ENCODE results near the gene POMGNT1.

POMGNT1 gene

DNA sequence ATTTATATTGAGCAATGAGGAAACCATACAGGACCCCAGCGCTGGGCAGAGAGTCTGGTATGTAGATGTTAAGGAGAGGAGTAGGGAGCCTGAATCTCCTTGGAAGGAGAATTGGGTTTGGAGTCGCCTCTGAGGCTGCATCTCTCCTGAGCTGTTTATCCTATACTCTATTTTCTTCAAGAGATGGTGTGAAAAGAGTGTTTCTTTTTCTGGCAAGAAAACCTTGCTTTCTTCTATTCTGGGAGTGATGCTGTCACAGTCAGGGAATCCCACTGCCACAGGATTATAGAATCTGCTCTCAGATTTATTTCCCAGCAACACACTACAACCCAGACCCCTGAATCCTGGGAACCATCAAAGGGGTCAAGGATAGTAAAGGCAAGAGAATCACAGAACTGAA, 8.2 kb upstream of the POMGNT1 start:
- DNase-seq, result no peak

- no peak for DNase-seq
These were observed 7.6 kb upstream of the POMGNT1 start for GRCh38 chr1:46205791-46206190.

DNA sequence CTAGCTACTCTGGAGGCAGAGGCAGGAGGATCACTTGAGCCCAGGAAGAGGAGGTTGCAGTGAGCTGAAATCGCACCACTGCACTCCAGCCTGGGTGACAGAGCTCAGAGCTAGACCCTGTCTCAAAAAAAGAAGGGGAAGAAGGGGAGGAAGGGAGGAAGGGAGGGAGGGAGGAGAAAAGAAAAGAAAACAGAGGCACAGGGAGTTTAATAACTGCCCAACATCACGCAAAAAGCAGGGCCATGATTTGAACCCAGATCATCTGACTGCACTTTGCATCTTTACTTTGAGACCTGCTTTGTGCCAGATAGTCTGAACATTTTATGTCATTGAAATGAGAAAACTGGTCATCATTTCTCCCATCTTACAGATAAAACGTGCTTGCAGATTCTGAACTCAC, 6.9 kb upstream of the POMGNT1 start:
- no peak for DNase-seq

DNA sequence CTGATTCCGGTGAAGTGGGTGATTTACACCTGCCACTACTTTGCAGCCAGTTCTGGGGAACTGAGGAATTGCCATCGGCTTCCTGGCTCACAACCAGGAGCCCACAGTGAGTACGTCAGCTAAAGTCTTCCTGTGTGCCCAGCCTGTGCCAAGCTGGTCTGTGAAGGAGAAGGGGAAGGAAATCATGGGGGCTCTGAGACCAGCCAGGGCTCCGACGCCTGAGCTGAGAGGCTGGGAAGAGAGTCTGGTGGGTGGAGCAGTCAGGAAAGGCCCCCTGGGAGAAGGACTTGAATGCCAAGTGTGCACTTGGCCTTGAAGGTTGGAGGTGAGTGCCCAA, 6.1 kb upstream of the POMGNT1 start:
- DNase-seq, result no peak

DNA sequence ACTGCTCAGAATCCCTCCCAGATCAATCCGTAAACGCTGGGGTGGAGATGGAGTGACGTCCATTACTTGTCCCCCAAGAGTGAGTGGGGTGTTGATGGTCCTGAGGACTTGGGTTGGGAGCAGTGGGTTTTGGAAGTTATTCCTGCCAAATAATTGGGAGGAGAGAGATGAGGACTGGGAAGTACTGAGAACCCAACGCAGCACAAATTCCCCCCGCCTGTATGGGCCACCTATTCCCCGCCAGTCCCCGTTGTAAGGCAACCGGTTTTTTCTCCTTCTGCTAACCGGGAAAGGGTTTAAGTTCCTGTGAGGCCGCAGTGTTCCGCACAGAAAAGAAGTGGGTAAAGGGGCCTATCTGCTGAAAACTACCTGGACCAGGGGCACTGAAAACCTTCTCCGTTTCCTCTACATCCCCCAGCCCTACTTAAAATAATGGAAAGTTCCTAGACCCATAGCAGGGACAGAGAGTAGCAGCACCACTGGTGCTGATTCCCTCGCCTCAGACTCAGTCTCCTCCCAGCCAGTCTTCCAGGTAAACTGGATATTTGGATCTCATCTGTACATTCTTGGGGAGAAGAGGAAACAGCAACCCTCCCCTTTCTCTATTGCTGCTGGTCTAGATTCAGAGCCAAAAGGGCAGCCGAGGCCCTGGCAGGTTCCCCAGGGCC, 5.6 kb upstream of the POMGNT1 start:
- DNase-seq, result no peak

- DNase-seq, result peak; percentile 9
These were observed 1.1 kb upstream of the POMGNT1 start for GRCh38 chr1:46199233-46199749.

DNA sequence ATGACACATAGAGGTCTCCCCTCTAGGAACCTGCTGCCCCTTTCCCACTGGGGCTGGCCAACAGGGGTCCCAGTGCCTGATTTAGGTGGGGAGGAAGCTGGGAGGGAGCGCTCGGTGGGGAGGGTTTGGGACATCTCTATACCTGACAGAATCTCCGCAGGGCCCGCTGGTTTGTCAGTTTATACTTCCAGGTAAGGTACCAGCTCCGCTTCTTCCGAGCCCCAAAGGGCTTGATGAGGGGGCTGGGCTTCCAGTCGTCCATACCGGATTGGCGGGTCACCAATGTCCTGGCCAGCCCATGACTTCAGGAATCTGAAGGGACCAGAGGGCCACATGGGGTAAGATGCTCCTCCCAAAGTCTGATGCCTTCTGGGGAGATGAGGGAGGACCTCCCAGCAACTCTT, 672 bp downstream of the POMGNT1 start:
- DNase-seq, result no peak

DNA sequence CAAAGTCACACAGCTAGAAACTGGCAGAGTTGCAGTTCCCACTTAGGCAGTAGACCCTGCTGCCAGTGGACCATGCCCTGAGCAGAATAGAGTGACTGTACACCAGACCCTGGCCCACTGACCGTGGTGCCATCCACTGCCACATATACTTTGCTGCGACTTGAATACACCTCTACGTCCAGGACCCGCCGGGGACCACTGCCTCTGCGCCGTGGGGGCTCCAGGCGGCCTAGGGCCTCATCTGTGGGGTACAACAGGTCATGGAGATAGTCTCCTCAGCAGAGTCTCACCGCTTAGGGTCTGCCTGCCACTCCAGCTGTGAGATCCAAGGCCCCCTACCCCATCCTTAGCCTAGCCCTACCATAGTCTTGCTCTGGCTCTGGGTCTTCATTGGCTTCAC, 1.6 kb downstream of the POMGNT1 start:
- DNase-seq, result no peak

GRCh38 chr1:46194641-46195193, 3.5 kb downstream of the POMGNT1 start:
- no peak for DNase-seq

DNA sequence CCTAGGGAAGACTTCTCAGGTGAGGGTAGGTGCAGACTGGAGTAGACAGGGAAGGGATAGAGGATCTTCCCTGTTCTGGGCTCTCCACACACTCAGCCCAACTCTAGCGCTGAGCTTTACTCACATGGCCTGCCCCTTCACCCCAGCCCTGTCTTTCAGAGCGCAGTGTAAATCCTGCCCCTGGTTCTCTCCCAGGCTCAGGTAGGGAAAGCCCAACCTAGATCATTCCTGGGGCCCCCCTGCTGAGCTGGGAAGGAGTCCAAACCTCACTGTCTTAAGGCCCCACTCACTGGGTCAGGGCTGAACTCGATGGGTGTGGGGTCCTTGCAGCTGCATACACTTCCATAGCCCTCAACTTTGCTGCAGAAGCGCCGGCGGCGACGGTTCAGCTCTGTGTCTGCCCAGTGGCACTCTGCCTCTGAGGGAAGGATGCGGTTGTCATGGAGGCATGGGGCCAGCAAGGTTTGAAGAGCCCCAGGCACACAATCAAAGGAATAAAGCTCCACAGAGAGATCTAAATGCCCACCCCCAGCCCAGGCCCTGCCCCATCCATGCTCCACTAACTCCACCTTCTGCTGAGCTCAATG, 4.2 kb downstream of the POMGNT1 start:
- DNase-seq, result no peak

GRCh38 chr1:46193285-46193684, 4.9 kb downstream of the POMGNT1 start:
- no peak for DNase-seq

DNA sequence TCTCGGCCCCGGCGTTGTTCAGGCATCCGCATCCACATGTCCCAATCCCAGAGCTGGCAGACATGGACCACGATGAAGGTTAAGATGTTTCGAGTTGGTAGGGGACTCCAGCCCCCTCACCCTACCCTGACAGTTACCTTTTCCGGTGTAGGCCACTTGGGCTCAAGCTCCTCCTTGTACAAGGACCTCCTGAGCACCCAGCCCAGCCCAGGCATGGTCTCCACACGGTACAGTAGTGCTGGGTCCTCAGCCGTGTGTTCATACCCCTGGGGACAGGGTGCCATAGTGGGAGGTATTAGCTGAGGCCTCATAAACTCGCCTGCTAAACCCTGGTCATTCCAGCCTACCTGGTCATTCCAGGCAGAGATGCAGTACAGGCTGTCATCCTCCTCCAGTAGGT, 6.1 kb downstream of the POMGNT1 start:
- no peak for DNase-seq

GRCh38 chr1:46191033-46191701, 7.1 kb downstream of the POMGNT1 start:
- no peak for DNase-seq

GRCh38 chr1:46190539-46190938, 7.7 kb downstream of the POMGNT1 start:
- no peak for DNase-seq

- no peak for DNase-seq
These were observed 9.8 kb downstream of the POMGNT1 start for GRCh38 chr1:46188295-46189030.

DNA sequence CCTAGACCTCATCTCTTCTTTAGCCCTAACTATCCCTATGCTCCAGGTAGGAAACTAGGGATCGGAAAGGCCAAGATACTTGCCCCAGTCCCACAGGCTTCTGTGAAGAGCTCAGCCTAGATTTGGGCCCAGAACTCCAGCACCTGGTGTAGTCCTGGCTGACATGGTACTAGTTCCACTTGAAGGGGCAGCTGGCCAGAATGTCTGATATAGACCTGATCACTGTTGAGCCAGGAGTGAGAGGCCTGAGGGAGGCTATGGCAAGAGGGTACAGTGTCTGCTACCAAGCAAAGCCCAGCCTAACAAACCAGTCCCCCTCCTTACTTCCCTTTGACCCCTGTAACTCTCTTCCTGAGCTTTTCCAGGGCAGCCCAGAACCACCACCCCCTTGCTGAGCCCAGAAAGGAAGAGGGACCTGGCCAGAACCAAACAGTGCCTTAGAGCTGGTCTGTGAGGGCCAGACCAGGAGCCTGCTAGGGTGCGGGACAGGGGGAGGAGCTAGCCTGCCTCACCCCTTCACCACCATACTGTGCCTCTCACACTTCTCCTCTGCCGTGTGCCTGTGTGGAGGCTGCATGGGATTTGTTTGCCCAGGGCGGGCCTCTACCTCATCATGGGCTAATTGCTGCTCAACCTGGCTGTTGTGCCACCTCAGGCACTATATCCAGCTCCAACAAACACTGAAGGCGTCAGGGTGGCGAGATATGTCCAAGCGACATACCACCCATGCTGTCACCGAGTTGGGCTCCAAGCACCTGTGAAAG, 10.9 kb downstream of the POMGNT1 start:
- DNase-seq, result no peak

- no peak for DNase-seq
These were observed 12.2 kb downstream of the POMGNT1 start for GRCh38 chr1:46186076-46186475.

GRCh38 chr1:46184920-46185658, 13.1 kb downstream of the POMGNT1 start:
- DNase-seq, result no peak

DNA sequence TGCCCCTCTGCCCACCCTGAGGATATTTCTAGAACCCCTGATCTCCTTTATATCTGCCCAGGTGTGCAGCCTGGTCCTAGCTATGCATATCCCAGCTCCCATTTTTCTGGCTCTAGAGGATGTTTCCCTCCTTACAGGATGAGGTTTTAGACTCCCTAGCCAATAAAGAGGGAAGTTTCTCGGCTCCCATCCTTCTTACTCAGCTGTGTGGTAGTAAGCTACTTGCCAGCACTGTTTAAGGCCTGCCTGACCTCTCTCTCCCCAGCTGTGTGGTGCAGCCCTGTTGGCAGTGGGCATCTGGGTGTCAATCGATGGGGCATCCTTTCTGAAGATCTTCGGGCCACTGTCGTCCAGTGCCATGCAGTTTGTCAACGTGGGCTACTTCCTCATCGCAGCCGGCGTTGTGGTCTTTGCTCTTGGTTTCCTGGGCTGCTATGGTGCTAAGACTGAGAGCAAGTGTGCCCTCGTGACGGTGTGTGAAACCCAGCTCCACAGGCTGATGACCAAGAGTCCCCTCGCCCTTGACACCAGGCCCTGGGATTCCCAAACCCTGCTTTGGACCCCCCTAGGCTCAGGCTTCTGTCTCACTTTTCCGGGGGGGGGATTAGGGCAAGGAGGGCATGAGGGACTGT, 14.2 kb downstream of the POMGNT1 start:
- DNase-seq, result no peak

GRCh38 chr1:46183079-46183847, 15.0 kb downstream of the POMGNT1 start:
- no peak for DNase-seq

Measured in OCI-M1 (cell line).